ENCODE measurements around the gene FTCDNL1. TPM values are rescaled to one million over a fixed set of nuclear protein-coding genes. Genes with fewer than 3 reads are reported as not detected.

FTCDNL1 gene
- total RNA-seq (1 to 10 TPM; 1.8 to 2.6 TPM), total RNA-seq (0.70 to 3.6 reads per million in 2 donors)

DNA sequence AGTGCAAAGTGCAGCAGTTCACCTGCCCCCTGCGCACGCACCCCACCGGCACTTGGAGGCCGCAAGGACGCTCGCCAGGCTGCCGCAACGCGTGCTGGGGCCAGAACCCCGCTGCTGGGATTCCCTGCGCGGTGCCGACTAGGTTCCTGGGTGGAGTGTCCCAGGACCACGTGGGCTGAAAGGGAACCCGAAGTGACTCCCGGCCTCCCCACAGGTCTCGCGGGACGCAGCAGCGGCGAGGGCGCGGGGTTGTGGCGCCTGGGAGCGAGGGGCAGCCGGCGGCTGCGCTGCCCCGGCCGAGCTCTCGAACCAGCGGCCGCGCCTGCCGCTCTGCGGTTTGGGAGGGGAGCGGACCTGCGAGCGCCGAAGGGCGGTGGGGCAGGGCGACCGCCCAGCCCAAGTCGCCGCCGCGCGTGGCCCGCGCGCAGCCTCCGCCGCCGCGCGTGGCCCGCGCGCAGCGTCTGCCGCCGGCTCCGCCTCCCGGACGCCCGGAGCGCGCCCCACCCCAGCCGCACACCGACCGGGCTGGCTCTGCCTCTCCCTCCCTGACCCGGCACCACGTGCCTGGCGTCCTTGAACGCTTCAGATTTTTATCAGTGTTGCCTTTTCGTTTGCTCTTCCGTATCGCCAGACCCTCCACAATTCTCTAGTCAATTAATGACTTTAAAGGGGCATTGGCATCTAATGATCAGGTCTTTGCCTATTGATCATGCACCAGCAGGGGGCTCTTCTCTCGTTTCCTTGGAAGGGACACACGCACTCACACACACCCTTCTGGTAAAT lies at the start of gene FTCDNL1:
FTCDNL1 (minus strand) TSS at position 475 of the 783 bp plus-strand sequence. CDS start 2,230 bp downstream, outside the sequence.
- Mint-ChIP-seq H3K4me3 (peak within 1 kb of the TSS; percentile 98), H3K27ac (peak within 1 kb of the TSS; percentile 34), H3K36me3 (ENCODE audit: low read depth) (no peaks in the 10 kb centered on the region), H3K27me3 (no peaks in the 10 kb centered on the region), H3K4me1 (peaks cover 4% of the 10 kb centered on the region)
- DNase-seq (peak; percentile 44 to 49 (median 47)), ATAC-seq (peak; percentile 94)
- H3K9me3 ChIP-seq (ENCODE audit: control insufficient read depth, low read length, poor library complexity, severe bottlenecking): no peaks in the 10 kb centered on the region

DNA sequence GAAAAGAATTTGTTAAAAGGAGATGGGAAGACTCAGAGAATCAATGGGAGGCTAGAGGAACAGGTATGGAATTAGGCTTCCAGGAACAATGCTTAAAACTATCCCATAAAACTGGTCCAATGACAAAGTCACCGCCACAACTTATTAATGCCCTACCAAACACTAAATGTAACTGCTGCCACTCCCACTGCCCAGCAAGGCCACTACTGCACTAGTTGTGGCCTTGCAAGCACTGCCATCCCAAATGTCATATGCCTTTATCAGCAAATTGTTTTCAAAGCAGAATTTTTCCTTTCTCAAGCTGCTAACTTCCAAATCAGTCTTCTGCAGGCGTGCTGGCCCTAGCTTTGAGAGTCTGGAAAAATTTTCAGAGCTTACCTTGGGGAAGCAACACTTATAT lies 45.6 kb upstream of the FTCDNL1 start:
- no peaks in the 10 kb centered on the region for H3K9me3 ChIP-seq (ENCODE audit: control insufficient read depth, low read length, poor library complexity, severe bottlenecking)
- H3K36me3 Mint-ChIP-seq (ENCODE audit: low read depth): no peaks in the 10 kb centered on the region
- H3K4me3 Mint-ChIP-seq: no peak overlapping the region
- peaks cover 2% of the 10 kb centered on the region for H3K4me1 Mint-ChIP-seq
- H3K27me3 Mint-ChIP-seq: peaks cover 11% of the 10 kb centered on the region
- ATAC-seq: no peak
- DNase-seq: no peak
- H3K27ac Mint-ChIP-seq: no peak overlapping the region

DNA sequence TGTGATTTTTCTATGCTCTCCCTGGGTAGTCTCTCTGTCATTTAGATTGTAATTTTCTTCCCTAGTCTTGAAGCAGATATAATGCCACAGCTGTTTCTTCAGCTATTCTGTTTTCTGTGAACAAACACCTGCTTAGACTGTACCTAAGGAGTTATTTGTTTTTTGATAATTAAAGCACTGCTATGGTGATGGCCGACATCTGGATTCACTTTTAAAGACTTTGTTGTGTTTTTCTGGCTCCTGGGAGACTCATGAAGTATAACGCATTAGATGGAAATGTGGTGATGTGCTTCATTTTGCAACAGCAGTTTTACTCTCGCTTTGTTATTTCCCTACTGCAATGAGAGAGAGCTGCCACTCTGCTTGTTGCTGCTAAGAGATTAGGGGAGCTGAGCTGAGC lies 44.4 kb upstream of the FTCDNL1 start:
- ATAC-seq: no peak
- Mint-ChIP-seq H3K27ac (no peak overlapping the region), H3K4me1 (peaks cover 2% of the 10 kb centered on the region), H3K36me3 (ENCODE audit: low read depth) (no peaks in the 10 kb centered on the region), H3K27me3 (peaks cover 9% of the 10 kb centered on the region), H3K4me3 (no peak overlapping the region)
- H3K9me3 ChIP-seq (ENCODE audit: control insufficient read depth, low read length, poor library complexity, severe bottlenecking): no peaks in the 10 kb centered on the region
- no peak for DNase-seq

DNA sequence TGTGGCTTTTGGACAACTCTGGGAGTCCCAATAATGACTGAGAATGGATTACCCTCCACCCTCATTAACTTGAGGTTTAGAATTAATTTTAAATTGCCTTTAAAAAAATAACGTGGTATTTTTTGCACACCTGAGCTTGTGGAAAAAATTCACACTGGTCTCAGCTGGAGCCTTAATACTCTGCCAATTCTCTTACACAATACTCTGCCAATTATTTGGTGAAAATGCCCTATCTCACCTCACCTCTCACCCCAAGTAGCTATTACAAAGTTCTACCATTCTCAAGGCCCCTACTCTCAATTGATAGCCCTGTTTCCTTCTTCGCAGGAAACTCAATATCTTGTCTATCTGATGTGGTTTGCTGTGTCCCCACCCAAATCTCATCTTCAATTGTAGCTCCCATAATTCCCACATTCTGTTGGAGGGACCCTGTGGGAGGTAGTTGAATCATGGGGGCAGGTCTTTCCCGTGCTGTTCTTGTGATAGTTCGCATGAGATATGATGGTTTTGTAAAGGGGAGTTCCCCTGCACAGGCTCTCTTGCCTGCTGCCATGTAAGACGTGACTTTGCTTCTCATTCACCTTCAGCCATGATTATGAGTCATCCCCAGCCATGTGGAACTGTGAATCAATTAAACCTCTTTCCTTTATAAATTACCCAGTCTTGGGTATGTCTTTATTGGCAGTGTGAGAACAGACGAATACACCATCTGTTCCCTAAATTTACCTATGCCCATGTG lies 32.7 kb upstream of the FTCDNL1 start:
- ATAC-seq: no peak
- H3K9me3 ChIP-seq (ENCODE audit: control insufficient read depth, low read length, poor library complexity, severe bottlenecking): no peaks in the 10 kb centered on the region
- Mint-ChIP-seq H3K36me3 (ENCODE audit: low read depth) (peaks cover 2% of the 10 kb centered on the region), H3K27me3 (peaks cover 6% of the 10 kb centered on the region), H3K27ac (no peak overlapping the region), H3K4me3 (no peak overlapping the region), H3K4me1 (no peaks in the 10 kb centered on the region)
- DNase-seq: no peak

DNA sequence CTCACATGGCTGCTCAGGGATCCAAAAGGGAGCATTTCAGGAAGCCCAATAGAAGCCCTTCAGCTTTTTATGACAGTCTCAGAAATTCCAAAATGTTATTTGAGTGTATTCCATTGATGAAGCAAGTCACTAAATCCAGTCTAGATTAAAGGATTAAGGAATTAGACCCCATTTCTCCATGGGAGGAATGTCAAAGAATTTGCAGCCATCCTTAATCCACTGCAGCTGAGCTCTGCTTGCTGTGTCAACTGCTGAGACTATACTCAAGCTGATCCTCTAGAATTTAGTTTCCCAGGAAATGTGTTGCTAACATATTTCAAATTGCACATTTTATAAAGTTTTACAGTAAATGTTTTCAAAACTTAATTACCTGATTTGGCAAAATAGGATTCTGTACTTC lies 31.7 kb upstream of the FTCDNL1 start:
- H3K4me1 Mint-ChIP-seq: no peaks in the 10 kb centered on the region
- no peak for ATAC-seq

DNA sequence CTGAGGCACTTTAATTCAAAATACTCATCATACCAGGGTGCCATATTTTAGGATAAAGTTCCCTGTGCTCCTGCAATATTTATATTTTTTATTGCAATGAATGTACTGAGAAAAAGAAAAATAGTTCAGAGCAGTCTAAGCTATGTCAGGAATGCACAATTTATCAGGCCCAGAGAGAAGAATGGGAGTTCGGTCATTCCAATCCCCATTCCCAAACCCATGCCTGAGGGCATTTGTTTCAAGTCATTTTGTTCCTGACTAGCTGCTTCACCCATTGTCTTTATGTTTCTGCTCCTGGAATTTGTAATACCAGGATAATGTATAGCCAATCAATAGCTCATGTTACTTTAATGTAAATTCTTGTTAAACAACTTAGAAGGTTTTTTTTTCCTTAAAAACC lies 24.4 kb upstream of the FTCDNL1 start:
- Mint-ChIP-seq H3K27me3 (peaks cover 12% of the 10 kb centered on the region), H3K27ac (no peak overlapping the region), H3K4me1 (peaks cover 2% of the 10 kb centered on the region), H3K4me3 (no peak overlapping the region), H3K36me3 (ENCODE audit: low read depth) (peaks cover 2% of the 10 kb centered on the region)
- no peak for DNase-seq
- ATAC-seq: no peak
- no peaks in the 10 kb centered on the region for H3K9me3 ChIP-seq (ENCODE audit: control insufficient read depth, low read length, poor library complexity, severe bottlenecking)

More for the DNA sequence above, 31.7 kb upstream of the FTCDNL1 start:
- Mint-ChIP-seq H3K27ac (no peak overlapping the region), H3K4me3 (no peak overlapping the region), H3K27me3 (peaks cover 6% of the 10 kb centered on the region), H3K36me3 (ENCODE audit: low read depth) (peaks cover 2% of the 10 kb centered on the region)
- no peaks in the 10 kb centered on the region for H3K9me3 ChIP-seq (ENCODE audit: control insufficient read depth, low read length, poor library complexity, severe bottlenecking)
- no peak for DNase-seq

DNA sequence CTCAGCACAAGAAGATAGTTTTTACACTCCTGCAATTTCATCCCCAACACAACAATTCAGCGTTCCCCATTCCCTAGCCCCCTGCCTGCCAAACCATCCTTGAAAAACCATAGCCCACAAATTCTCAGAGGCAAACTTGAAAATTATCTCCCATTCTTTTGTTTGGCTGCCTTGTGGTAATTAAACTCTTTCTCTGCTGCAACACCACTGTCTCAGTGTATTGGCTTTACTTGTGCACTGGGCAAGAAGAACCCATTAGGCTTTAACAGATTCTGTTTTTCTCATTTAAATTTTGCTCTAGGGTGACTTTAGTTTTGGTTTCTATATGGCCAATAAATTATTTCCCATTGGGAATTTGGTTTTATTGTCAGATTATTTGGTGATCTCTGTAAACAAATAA lies 23.2 kb upstream of the FTCDNL1 start:
- ATAC-seq (no peak), DNase-seq (no peak)
- Mint-ChIP-seq H3K27me3 (peaks cover 14% of the 10 kb centered on the region), H3K4me3 (no peak overlapping the region), H3K4me1 (peaks cover 2% of the 10 kb centered on the region), H3K27ac (no peak overlapping the region), H3K36me3 (ENCODE audit: low read depth) (peaks cover 2% of the 10 kb centered on the region)
- no peaks in the 10 kb centered on the region for H3K9me3 ChIP-seq (ENCODE audit: control insufficient read depth, low read length, poor library complexity, severe bottlenecking)

DNA sequence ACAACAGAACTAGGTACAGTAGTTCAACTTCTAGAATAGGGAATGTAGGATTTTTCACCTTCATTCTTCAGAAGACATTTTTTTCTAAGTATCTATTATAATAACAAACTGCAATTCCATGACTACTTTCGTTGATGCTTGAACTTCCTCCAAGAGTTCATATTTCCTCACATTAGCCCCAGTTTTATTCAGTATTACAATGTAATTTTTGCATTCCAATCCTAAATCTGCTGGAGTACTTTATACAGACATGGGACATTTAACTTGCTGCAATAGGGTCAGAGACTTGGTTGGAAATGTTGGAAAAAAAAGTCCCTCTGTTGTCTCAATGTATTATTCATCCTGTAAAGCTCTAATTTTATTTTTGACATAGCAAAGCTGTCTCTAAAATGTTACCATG lies 19.6 kb upstream of the FTCDNL1 start:
- Mint-ChIP-seq H3K27me3 (peaks cover 21% of the 10 kb centered on the region), H3K4me1 (no peaks in the 10 kb centered on the region), H3K27ac (no peak overlapping the region), H3K4me3 (no peak overlapping the region), H3K36me3 (ENCODE audit: low read depth) (peaks cover 2% of the 10 kb centered on the region)
- DNase-seq: no peak
- H3K9me3 ChIP-seq (ENCODE audit: control insufficient read depth, low read length, poor library complexity, severe bottlenecking): no peaks in the 10 kb centered on the region
- no peak for ATAC-seq

DNA sequence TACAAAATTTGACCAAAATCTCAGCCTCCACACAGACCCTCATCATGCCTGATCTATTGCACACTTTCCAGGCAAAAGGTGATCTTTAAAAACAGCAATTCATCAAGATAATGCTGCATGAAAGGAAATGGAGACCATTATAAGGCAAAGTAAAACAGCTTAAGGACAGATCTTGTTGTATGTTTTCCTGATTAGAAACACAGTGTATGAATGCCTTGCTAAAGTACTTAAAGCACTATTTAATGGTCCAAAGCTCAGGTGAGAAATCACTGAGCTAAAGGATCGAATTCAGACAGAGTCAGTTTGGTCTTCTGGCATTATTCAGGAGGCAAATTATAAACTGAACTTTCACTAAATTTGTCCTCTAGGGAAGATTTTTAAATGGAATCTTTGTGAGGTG lies 18.7 kb upstream of the FTCDNL1 start:
- Mint-ChIP-seq H3K4me3 (no peak overlapping the region), H3K27me3 (peaks cover 21% of the 10 kb centered on the region), H3K4me1 (no peaks in the 10 kb centered on the region), H3K36me3 (ENCODE audit: low read depth) (no peaks in the 10 kb centered on the region), H3K27ac (no peak overlapping the region)
- DNase-seq (no peak), ATAC-seq (no peak)
- H3K9me3 ChIP-seq (ENCODE audit: control insufficient read depth, low read length, poor library complexity, severe bottlenecking): no peaks in the 10 kb centered on the region

DNA sequence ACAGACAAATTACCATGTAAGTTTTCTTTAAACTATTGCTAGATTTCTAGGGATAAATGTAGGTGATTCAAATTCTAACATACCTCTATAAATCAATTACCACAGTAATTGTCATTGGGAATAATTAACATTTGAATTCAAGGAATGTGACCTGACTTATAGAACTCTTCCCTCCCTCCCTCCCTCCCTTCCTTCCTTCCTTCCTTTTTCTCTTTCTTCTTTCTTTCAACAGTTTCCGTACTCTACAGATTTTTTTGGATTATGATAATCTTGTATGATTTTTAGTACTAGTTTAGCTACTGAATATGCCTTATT lies 18.2 kb upstream of the FTCDNL1 start:
- H3K27ac Mint-ChIP-seq: no peak overlapping the region
- H3K9me3 ChIP-seq (ENCODE audit: control insufficient read depth, low read length, poor library complexity, severe bottlenecking): no peaks in the 10 kb centered on the region
- no peaks in the 10 kb centered on the region for H3K4me1 Mint-ChIP-seq
- DNase-seq (no peak), ATAC-seq (no peak)
- H3K36me3 Mint-ChIP-seq (ENCODE audit: low read depth): no peaks in the 10 kb centered on the region
- H3K4me3 Mint-ChIP-seq: no peak overlapping the region
- H3K27me3 Mint-ChIP-seq: peaks cover 21% of the 10 kb centered on the region

DNA sequence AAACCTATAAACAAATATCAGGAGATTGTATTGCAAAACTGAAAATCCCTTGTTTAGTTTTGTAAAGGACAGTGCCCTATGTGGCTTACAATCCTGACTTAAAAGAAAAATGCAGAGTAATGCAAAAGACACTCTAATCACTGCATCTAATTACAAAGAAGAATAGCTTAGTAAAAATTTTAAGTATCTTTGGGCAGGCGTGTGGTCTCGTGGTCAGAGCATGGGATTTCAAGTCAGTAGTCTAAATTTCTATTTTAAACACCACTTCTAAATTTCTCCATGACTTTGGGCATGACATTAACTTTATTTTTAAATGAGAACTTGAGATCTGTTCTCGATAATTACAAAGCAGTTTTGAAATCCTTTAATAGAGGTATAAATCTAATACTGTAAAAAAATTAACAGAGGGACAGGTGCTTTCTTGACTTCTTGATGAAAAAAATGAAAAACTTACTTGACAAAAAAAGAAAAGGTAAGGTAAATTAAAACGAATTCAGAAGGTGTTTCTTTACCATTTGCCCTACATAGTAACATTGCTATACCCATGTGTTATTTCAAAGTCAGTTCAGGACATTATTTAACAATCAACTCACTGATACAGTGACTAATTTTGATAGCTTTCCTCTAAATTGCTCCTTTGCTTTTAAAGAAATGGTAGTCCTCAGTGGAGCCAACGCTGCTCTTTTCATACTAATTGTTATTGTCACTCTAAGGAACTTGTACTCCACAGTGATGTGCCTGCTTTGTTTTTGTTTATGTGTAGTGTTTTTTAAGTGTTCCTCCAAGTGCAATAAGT lies 17.6 kb upstream of the FTCDNL1 start:
- no peak for ATAC-seq

DNA sequence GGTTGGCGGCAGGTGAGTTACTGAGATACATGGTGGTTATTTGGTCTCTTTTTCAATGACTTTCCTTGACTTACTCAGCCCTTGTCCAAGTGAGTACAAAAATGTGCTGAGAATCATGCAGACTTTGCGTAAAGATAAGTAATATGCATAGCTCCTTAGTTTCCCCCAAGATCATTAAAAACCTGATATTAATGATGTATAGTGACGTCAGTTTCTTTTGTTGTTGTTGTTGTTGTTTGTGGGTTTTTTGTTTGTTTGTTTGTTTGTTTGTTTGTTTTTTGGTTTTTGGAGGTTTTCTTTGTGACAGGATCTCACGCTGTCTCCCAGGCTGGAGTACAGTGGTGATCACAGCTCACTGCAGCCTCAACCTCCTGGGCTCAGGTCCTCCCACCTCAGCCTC lies 14.9 kb upstream of the FTCDNL1 start:
- DNase-seq (no peak), ATAC-seq (no peak)
- Mint-ChIP-seq H3K27me3 (peaks cover 28% of the 10 kb centered on the region), H3K4me1 (no peaks in the 10 kb centered on the region), H3K27ac (no peak overlapping the region), H3K36me3 (ENCODE audit: low read depth) (no peaks in the 10 kb centered on the region), H3K4me3 (no peak overlapping the region)
- no peaks in the 10 kb centered on the region for H3K9me3 ChIP-seq (ENCODE audit: control insufficient read depth, low read length, poor library complexity, severe bottlenecking)

More for the DNA sequence above, 17.6 kb upstream of the FTCDNL1 start:
- no peak overlapping the region for H3K27ac Mint-ChIP-seq
- DNase-seq: no peak
- no peaks in the 10 kb centered on the region for H3K4me1 Mint-ChIP-seq
- no peaks in the 10 kb centered on the region for H3K9me3 ChIP-seq (ENCODE audit: control insufficient read depth, low read length, poor library complexity, severe bottlenecking)
- no peaks in the 10 kb centered on the region for H3K36me3 Mint-ChIP-seq (ENCODE audit: low read depth)
- no peak overlapping the region for H3K4me3 Mint-ChIP-seq
- peaks cover 21% of the 10 kb centered on the region for H3K27me3 Mint-ChIP-seq

DNA sequence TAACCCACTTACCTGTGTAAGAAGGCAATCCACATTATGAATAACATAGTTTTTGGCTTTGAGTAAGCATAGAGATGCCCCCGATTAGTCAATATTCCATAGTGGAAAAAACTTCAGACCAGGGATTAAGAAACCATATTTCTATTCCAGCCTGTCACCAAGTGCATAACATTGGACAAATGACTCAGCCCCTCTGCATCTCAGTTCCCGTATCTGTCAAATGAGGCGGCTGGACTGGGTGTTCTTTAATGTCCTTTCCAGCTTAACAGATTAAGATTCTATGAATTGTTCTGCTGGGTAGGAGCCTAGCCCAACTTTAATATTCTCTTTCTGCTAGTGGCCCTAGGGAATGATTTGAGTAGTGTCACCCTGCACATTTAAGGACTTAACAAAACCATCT lies 11.8 kb upstream of the FTCDNL1 start:
- DNase-seq (no peak), ATAC-seq (no peak)
- peaks cover 2% of the 10 kb centered on the region for H3K36me3 Mint-ChIP-seq (ENCODE audit: low read depth)
- H3K4me1 Mint-ChIP-seq: no peaks in the 10 kb centered on the region
- H3K4me3 Mint-ChIP-seq: no peak overlapping the region
- H3K9me3 ChIP-seq (ENCODE audit: control insufficient read depth, low read length, poor library complexity, severe bottlenecking): no peaks in the 10 kb centered on the region
- no peak overlapping the region for H3K27ac Mint-ChIP-seq
- peaks cover 31% of the 10 kb centered on the region for H3K27me3 Mint-ChIP-seq

All from T-helper 17 cell (primary cell).